Stimulated activated CD4-positive, alpha-beta T cell treated with anti-CD3 and anti-CD28 coated beads, Interleukin-1b, Interleukin-23, amount 100 ng/mL, for 48 hours (primary cell): Measurements from ENCODE around the gene WSB2.

Experiments
- DNase-seq: peaks from one replicate; pipeline ENCODE4 v3.0.0-alpha.2; 2020

The WSB2 gene

GRCh38 chr12:117986705-117987469 lies 74.1 kb downstream of the WSB2 start:
- DNase-seq = no peak

GRCh38 chr12:117985182-117985581 lies 75.8 kb downstream of the WSB2 start:
- no peak for DNase-seq
